HepG2 (cell line): Measurements from ENCODE around the gene LILRB3. TPM values are rescaled to one million over a fixed set of nuclear protein-coding genes. Genes with fewer than 3 reads are reported as not detected.

Experiments
- FOXK1 ChIP-seq: sonication (generic); formaldehyde crosslinking; IDR thresholded peaks from 2 replicates; pipeline ENCODE4 v1.4.0; 2020; ENCODE audit warnings: low read depth, missing genetic modification reagents, borderline replicate concordance
- HNRNPK ChIP-seq: fragments of 200-400 bp; formaldehyde crosslinking; IDR thresholded peaks from 2 replicates; pipeline ENCODE4 v1.6.1; 2018; ENCODE audit warnings: low read length, low read depth, moderate library complexity, mild to moderate bottlenecking; ENCODE audit not compliant: poor library complexity, severe bottlenecking
- POLR2AphosphoS2 ChIP-seq: IDR thresholded peaks from 2 replicates; pipeline ENCODE4 v1.6.1; 2011; ENCODE audit warnings: low read depth, low read length, improper control_type of control experiment
- ZBTB7B ChIP-seq: sonication (generic); formaldehyde crosslinking; IDR thresholded peaks from 2 replicates; pipeline ENCODE4 v1.4.0; 2020; ENCODE audit warnings: missing genetic modification reagents
- ZFP1 ChIP-seq: IDR thresholded peaks from 2 replicates; pipeline ENCODE4 v1.6.1; 2016
- ZFX ChIP-seq: sonication (generic); formaldehyde crosslinking; IDR thresholded peaks from 2 replicates; pipeline ENCODE4 v1.4.0; 2020; ENCODE audit warnings: mild to moderate bottlenecking, low read depth, missing genetic modification reagents, moderate library complexity
- ZKSCAN5 ChIP-seq: sonication (generic); formaldehyde crosslinking; IDR thresholded peaks from 2 replicates; pipeline ENCODE4 v1.5.1; 2020; ENCODE audit warnings: mild to moderate bottlenecking, missing genetic modification reagents
- ZNF407 ChIP-seq: sonication (generic); formaldehyde crosslinking; IDR thresholded peaks from one replicate; pipeline ENCODE4 v1.5.1; 2020; ENCODE audit warnings: mild to moderate bottlenecking, missing genetic modification reagents; ENCODE audit errors: not compliant biosample characterization
- ZNF792 ChIP-seq: IDR thresholded peaks from 2 replicates; pipeline ENCODE4 v1.6.1; 2016
- ZSCAN21 ChIP-seq: sonication (generic); formaldehyde crosslinking; IDR thresholded peaks from 2 replicates; pipeline ENCODE4 v1.8.0; 2022; ENCODE audit warnings: mild to moderate bottlenecking, missing genetic modification reagents, moderate library complexity, borderline replicate concordance
- polyA plus RNA-seq, 8 experiments: library from polyadenylated mRNA; depleted of rRNA in 3 of 8; stranded (reverse) in 7 of 8; unstranded in 1 of 8; fragments of >200 nt; fragmentation: Illumina TruSeq in 4 of 8; extraction: Trizol in 4 of 8; gene quantifications; 2 replicates each; pipeline versions ENCODE4 v1.2.1 to v1.2.3, GENCODE V29; 2011 to 2016; ENCODE audit warnings: low read depth in 4 of 8, missing spikeins in 1 of 8, mixed read lengths in 1 of 8; ENCODE audit not compliant: insufficient read depth in 1 of 8
- total RNA-seq, 5 experiments: library from RNA; depleted of rRNA; stranded (reverse); fragments of >200 nt; fragmentation: Illumina TruSeq; extraction: Trizol; gene quantifications; 2 replicates each; pipeline ENCODE4 v1.2.3, GENCODE V29; 2016; ENCODE audit warnings: low read depth in 1 of 5
- TF ChIP-seq, protein P1 (sequence below): sonication (generic); formaldehyde crosslinking; IDR thresholded peaks from 2 replicates; pipeline ENCODE4 v1.4.0; 2020; ENCODE audit warnings: missing genetic modification reagents, mild to moderate bottlenecking, borderline replicate concordance
- TF ChIP-seq, protein P2 (sequence below): sonication (generic); formaldehyde crosslinking; IDR thresholded peaks from 2 replicates; pipeline ENCODE4 v1.5.0; 2020; ENCODE audit warnings: mild to moderate bottlenecking, missing genetic modification reagents

Gene LILRB3
- total and polyA plus RNA-seq, 2 of the 13 experiments (the other 11 are each of a cell fraction or from before 2014, with no cell fraction given), result 0.22 TPM; not detected in 1

DNA sequence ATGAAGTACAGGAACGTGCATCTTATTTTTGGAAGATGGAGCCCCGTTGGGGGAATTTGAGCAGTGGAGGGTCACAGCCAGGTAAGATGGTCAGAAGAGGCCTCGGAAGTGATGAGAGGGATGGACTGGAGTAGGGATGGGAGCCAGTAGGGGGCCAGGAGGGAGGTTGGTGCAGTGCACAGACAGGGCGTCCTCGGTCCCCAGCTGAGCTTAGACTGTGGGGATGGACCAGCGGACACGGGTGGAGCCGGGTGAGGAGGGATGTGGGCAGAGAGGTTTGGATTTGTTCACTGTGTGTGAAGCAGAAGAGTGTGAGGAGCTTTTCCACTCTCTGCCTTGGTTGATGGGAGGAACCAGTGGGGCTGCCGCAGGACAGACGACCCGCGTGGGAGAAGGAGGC lies 11.6 kb downstream of the LILRB3 start (continued):
- no peak for TF ChIP-seq ZNF792 (CRISPR knock-in tag)
- TF ChIP-seq ZFX (CRISPR knock-in tag), result no peak
- TF ChIP-seq ZBTB7B (CRISPR knock-in tag), result peak; percentile 15; the same call in 1 of the 2 replicates
- no peak for TF ChIP-seq FOXK1
- TF ChIP-seq, protein P1, sequence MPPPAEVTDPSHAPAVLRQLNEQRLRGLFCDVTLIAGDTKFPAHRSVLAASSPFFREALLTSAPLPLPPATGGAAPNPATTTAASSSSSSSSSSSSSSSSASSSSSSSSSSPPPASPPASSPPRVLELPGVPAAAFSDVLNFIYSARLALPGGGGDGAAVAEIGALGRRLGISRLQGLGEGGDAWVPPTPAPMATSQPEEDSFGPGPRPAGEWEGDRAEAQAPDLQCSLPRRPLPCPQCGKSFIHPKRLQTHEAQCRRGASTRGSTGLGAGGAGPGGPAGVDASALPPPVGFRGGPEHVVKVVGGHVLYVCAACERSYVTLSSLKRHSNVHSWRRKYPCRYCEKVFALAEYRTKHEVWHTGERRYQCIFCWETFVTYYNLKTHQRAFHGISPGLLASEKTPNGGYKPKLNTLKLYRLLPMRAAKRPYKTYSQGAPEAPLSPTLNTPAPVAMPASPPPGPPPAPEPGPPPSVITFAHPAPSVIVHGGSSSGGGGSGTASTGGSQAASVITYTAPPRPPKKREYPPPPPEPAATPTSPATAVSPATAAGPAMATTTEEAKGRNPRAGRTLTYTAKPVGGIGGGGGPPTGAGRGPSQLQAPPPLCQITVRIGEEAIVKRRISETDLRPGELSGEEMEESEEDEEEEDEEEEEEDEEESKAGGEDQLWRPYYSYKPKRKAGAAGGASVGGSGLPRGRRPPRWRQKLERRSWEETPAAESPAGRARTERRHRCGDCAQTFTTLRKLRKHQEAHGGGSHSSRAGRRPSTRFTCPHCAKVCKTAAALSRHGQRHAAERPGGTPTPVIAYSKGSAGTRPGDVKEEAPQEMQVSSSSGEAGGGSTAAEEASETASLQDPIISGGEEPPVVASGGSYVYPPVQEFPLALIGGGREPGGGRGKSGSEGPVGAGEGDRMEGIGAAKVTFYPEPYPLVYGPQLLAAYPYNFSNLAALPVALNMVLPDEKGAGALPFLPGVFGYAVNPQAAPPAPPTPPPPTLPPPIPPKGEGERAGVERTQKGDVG (CRISPR knock-in tag), result no peak
- TF ChIP-seq, protein P2, sequence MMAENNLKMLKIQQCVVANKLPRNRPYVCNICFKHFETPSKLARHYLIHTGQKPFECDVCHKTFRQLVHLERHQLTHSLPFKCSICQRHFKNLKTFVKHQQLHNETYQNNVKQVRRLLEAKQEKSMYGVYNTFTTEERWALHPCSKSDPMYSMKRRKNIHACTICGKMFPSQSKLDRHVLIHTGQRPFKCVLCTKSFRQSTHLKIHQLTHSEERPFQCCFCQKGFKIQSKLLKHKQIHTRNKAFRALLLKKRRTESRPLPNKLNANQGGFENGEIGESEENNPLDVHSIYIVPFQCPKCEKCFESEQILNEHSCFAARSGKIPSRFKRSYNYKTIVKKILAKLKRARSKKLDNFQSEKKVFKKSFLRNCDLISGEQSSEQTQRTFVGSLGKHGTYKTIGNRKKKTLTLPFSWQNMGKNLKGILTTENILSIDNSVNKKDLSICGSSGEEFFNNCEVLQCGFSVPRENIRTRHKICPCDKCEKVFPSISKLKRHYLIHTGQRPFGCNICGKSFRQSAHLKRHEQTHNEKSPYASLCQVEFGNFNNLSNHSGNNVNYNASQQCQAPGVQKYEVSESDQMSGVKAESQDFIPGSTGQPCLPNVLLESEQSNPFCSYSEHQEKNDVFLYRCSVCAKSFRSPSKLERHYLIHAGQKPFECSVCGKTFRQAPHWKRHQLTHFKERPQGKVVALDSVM (CRISPR knock-in tag), result no peak
- no peak for TF ChIP-seq ZNF407
- no peak for TF ChIP-seq ZKSCAN5
- no peak for TF ChIP-seq POLR2AphosphoS2
- TF ChIP-seq ZFP1 (CRISPR knock-in tag), result no peak
- TF ChIP-seq HNRNPK, result no peak
- no peak for TF ChIP-seq ZSCAN21 (CRISPR knock-in tag)
